ENCODE measurements around the gene ATF3. TPM values are rescaled to one million over a fixed set of nuclear protein-coding genes. Genes with fewer than 3 reads are reported as not detected.

The ATF3 gene
- total RNA-seq, 1 donor from 2014 or later = 32.4 TPM

GRCh38 chr1:212665241-212666115, 56.9 kb downstream of the ATF3 start:
- peak; percentile 94 for ATAC-seq

GRCh38 chr1:212666116-212666775, 57.7 kb downstream of the ATF3 start:
- intact Hi-C loops (cut with DNase I) = no loop called here
- no peak for ATAC-seq
- peak; percentile 50 for DNase-seq (ENCODE audit: low spot score)

More at GRCh38 chr1:212665241-212666115, 56.9 kb downstream of the ATF3 start:
- intact Hi-C loops (cut with DNase I) = no loop called here
- DNase-seq (ENCODE audit: low spot score) = peak; percentile 87

- intact Hi-C loops (cut with DNase I) = no loop called here
- ATAC-seq (peak; percentile 80), DNase-seq (ENCODE audit: low spot score) (peak; percentile 55)
Observed at GRCh38 chr1:212667223-212668139, 58.9 kb downstream of the ATF3 start.

- ATAC-seq (no peak), DNase-seq (ENCODE audit: low spot score) (peak; percentile 19)
- intact Hi-C loops (cut with DNase I) = no loop called here
Observed at GRCh38 chr1:212668477-212668876, 59.9 kb downstream of the ATF3 start.

- ATAC-seq (no peak), DNase-seq (ENCODE audit: low spot score) (no peak)
- intact Hi-C loops (cut with DNase I) = no loop called here
Observed at GRCh38 chr1:212669102-212669501, 60.5 kb downstream of the ATF3 start.

- ATAC-seq (no peak), DNase-seq (ENCODE audit: low spot score) (no peak)
- intact Hi-C loops (cut with DNase I) = no loop called here
Observed at GRCh38 chr1:212669600-212669999, 61.0 kb downstream of the ATF3 start.

GRCh38 chr1:212670301-212670700, 61.7 kb downstream of the ATF3 start:
- DNase-seq (ENCODE audit: low spot score) = no peak
- no peak for ATAC-seq
- intact Hi-C loops (cut with DNase I) = no loop called here

Other genes starting within 250 kb of the ATF3 start
- gene PACC1, start 193.9 kb upstream of the ATF3 start, total RNA-seq = 6.7 TPM
- 65.8 TPM for gene NENF, start 175.8 kb upstream of the ATF3 start, total RNA-seq
- gene BATF3, start 91.1 kb downstream of the ATF3 start, total RNA-seq = 6.5 TPM
- 38.1 TPM for gene NSL1, start 183.0 kb downstream of the ATF3 start, total RNA-seq
- 15.9 TPM for gene TATDN3, start 183.1 kb downstream of the ATF3 start, total RNA-seq
- gene SPATA45, start 238.9 kb downstream of the ATF3 start, total RNA-seq = 0.80 TPM
- gene FLVCR1, start 249.5 kb downstream of the ATF3 start, total RNA-seq = 9.2 TPM